K562 (cell line): ENCODE results near the gene MARK4. TPM values are rescaled to one million over a fixed set of nuclear protein-coding genes. Genes with fewer than 3 reads are reported as not detected.
A peak's percentile ranks its signal among the peaks of the same experiment; 100 is the strongest.

Source experiments
- BHLHE40 ChIP-seq: IDR thresholded peaks from 2 replicates; pipeline ENCODE4 v1.6.1; 2011; ENCODE audit warnings: low read length, improper control_type of control experiment
- CBFA2T2 ChIP-seq: fragments of 450-650 bp; conservative IDR thresholded peaks from 2 replicates; pipeline ENCODE4 v1.6.1; 2017; ENCODE audit warnings: mild to moderate bottlenecking
- CBFA2T3 ChIP-seq: fragments of 450-650 bp; IDR thresholded peaks from 2 replicates; pipeline ENCODE4 v1.6.1; 2017
- ETV5 ChIP-seq: sonication (generic); formaldehyde crosslinking; IDR thresholded peaks from 2 replicates; pipeline ENCODE4 v1.4.0; 2020; ENCODE audit warnings: low read depth, mild to moderate bottlenecking, missing genetic modification reagents
- GABPA ChIP-seq: fragments of 200-800 bp; sonication (Bioruptor generic); conservative IDR thresholded peaks from 2 replicates; pipeline ENCODE4 v1.6.1; 2016; ENCODE audit warnings: low read depth, missing genetic modification characterization, missing compliant biosample characterization
- HDAC6 ChIP-seq: IDR thresholded peaks from 2 replicates; pipeline ENCODE4 v1.6.1; 2012; ENCODE audit warnings: low read depth, mild to moderate bottlenecking, control low read depth, inconsistent platforms, low read length, moderate library complexity
- HSF4 ChIP-seq: fragments of 250-450 bp; sonication (Bioruptor Pico); IDR thresholded peaks from 2 replicates; pipeline ENCODE4 v2.1.2; 2022; ENCODE audit warnings: mild to moderate bottlenecking, moderate library complexity, borderline replicate concordance
- MAFF ChIP-seq: IDR thresholded peaks from 2 replicates; pipeline ENCODE4 v1.6.1; 2012; ENCODE audit warnings: low read length, improper control_type of control experiment
- MYNN ChIP-seq, 2 experiments: sonication (generic); formaldehyde crosslinking in 1 of 2; IDR thresholded peaks; 2 replicates each; pipeline versions ENCODE4 v1.5.0 to v1.6.1; 2016 to 2020; ENCODE audit warnings: antibody characterized with exemption in 1 of 2, missing genetic modification reagents in 1 of 2
- PATZ1 ChIP-seq: fragments of 250-450 bp; sonication (Bioruptor Pico); IDR thresholded peaks from 2 replicates; pipeline ENCODE4 v1.5.0; 2020; ENCODE audit warnings: mild to moderate bottlenecking, borderline replicate concordance
- PHB ChIP-seq: fragments of 250-450 bp; sonication (Bioruptor Pico); IDR thresholded peaks from 2 replicates; pipeline ENCODE4 v1.5.0; 2021
- RERE ChIP-seq: sonication (generic); formaldehyde crosslinking; IDR thresholded peaks from 2 replicates; pipeline ENCODE4 v1.8.0; 2023; ENCODE audit warnings: missing genetic modification reagents, mild to moderate bottlenecking, borderline replicate concordance
- RFX5 ChIP-seq: IDR thresholded peaks from 2 replicates; pipeline ENCODE4 v1.6.1; 2011; ENCODE audit warnings: low read depth, mild to moderate bottlenecking, improper control_type of control experiment, low read length
- SAFB ChIP-seq: fragments of 200-400 bp; formaldehyde crosslinking; IDR thresholded peaks from 2 replicates; pipeline ENCODE4 v1.6.1; 2017; ENCODE audit warnings: low read depth, low read length, borderline replicate concordance
- SMARCA5 ChIP-seq: fragments of 450-650 bp; IDR thresholded peaks from 2 replicates; pipeline ENCODE4 v1.6.1; 2016
- TAF7 ChIP-seq: fragments of 450-650 bp; IDR thresholded peaks from 2 replicates; pipeline ENCODE4 v1.6.1; 2016; ENCODE audit warnings: missing genetic modification characterization, missing compliant biosample characterization
- USF1 ChIP-seq: sonication (generic); formaldehyde crosslinking; IDR thresholded peaks from 2 replicates; pipeline ENCODE4 v1.9.0; 2022; ENCODE audit warnings: mild to moderate bottlenecking, missing genetic modification reagents
- ZEB2 ChIP-seq: fragments of 450-650 bp; IDR thresholded peaks from 2 replicates; pipeline ENCODE4 v1.6.1; 2016
- ZNF253 ChIP-seq: fragments of 250-450 bp; sonication (Bioruptor Pico); conservative IDR thresholded peaks from 2 replicates; pipeline ENCODE4 v1.6.1; 2021; ENCODE audit warnings: mild to moderate bottlenecking
- ZNF263 ChIP-seq: sonication (generic); formaldehyde crosslinking; IDR thresholded peaks from 2 replicates; pipeline ENCODE4 v1.8.0; 2022; ENCODE audit warnings: mild to moderate bottlenecking, missing genetic modification reagents, borderline replicate concordance
- ZNF274 ChIP-seq: IDR thresholded peaks from 2 replicates; pipeline ENCODE4 v1.6.1; 2011; ENCODE audit warnings: low read depth, mild to moderate bottlenecking, low read length, moderate library complexity, borderline replicate concordance
- ZNF311 ChIP-seq: fragments of 250-450 bp; sonication (Bioruptor Pico); IDR thresholded peaks from 2 replicates; pipeline ENCODE4 v1.4.0; 2020; ENCODE audit warnings: mild to moderate bottlenecking, moderate library complexity
- ZNF354B ChIP-seq: fragments of 250-450 bp; sonication (Bioruptor Pico); IDR thresholded peaks from 2 replicates; pipeline ENCODE4 v1.4.0; 2020
- ZNF57 ChIP-seq: fragments of 450-650 bp; formaldehyde crosslinking; IDR thresholded peaks from 2 replicates; pipeline ENCODE4 v1.4.0; 2020; ENCODE audit warnings: mild to moderate bottlenecking, moderate library complexity
- polyA plus RNA-seq, 8 experiments: library from polyadenylated mRNA; depleted of rRNA in 4 of 8; stranded (reverse) in 5 of 8; unstranded in 3 of 8; fragments of >200 nt; fragmentation: Nextera tagmentation in 2 of 8; fragmentation: Illumina TruSeq in 1 of 8; extraction: Ambion mirVana in 2 of 8; extraction: Trizol in 1 of 8; gene quantifications; 2 replicates each; pipeline versions ENCODE4 v1.2.1 to v1.2.3, GENCODE V29; 2011 to 2014; ENCODE audit warnings: inconsistent platforms in 1 of 8, missing spikeins in 1 of 8
- total RNA-seq, 7 experiments: library from RNA; depleted of rRNA in 6 of 7; stranded (reverse); fragments of >200 nt in 6 of 7; fragmentation: Illumina TruSeq in 2 of 7; extraction: Trizol in 2 of 7; gene quantifications; 2 replicates each; pipeline versions ENCODE4 v1.2.1 to v1.2.3, GENCODE V29; 2011 to 2021; ENCODE audit warnings: low replicate concordance in 1 of 7

The MARK4 gene
- total and polyA plus RNA-seq, 9 of the 15 experiments (the other 6 are each of a cell fraction or from before 2014, with no cell fraction given), result 0.52 to 29.4 (median 8.6) TPM

GRCh38 chr19:45245334-45245787 lies 5.7 kb upstream of the MARK4 start, which contains the start of gene EXOC3L2 (continued):
- no peak for TF ChIP-seq RFX5
- TF ChIP-seq SAFB, result no peak
- no peak for TF ChIP-seq ZNF57 (CRISPR knock-in tag)
- no peak for TF ChIP-seq ZNF253 (CRISPR knock-in tag)
- TF ChIP-seq ZEB2, result no peak
- no peak for TF ChIP-seq ZNF354B (CRISPR knock-in tag)
- no peak for TF ChIP-seq ZNF274
- no peak for TF ChIP-seq HDAC6
- no peak for TF ChIP-seq PHB
- TF ChIP-seq CBFA2T2, result peak; percentile 27; the same call in 1 of the 2 replicates
- no peak for TF ChIP-seq SMARCA5
- TF ChIP-seq ZNF311, result 0 out of 2 replicates have a peak, but pooled peaks have one; percentile 17
- peak; percentile 67 for TF ChIP-seq CBFA2T3
- TF ChIP-seq ZNF263 (CRISPR knock-in tag), result 0 out of 2 replicates have a peak, but pooled peaks have one; percentile 22
- peak; percentile 85 for TF ChIP-seq ETV5 (CRISPR knock-in tag)
- no peak for TF ChIP-seq BHLHE40
- no peak for TF ChIP-seq RERE
- no peak for TF ChIP-seq HSF4 (CRISPR knock-in tag)
- TF ChIP-seq MAFF, result no peak
- peak; percentile 72 for TF ChIP-seq GABPA
- TF ChIP-seq USF1 (CRISPR knock-in tag), result no peak
- TF ChIP-seq MYNN (IDR thresholded peaks at IDR 0.05), result peak; percentile 32; the same call in 1 of the 2 replicates
- no peak for TF ChIP-seq MYNN (CRISPR knock-in tag; IDR thresholded peaks at IDR 0.05)
- no peak for TF ChIP-seq TAF7 (tag)
- TF ChIP-seq PATZ1 (CRISPR knock-in tag), result no peak; the same call in 1 of the 2 replicates
